ENCODE results near the gene CFAP206. TPM values are rescaled to one million over a fixed set of nuclear protein-coding genes. Genes with fewer than 3 reads are reported as not detected.

The CFAP206 gene
- 0.09 TPM in 1 of 2 replicates, not detected in the other for total RNA-seq

- Mint-ChIP-seq H3K27ac (peak within 1 kb of the TSS; percentile 79), H3K9me3 (no peaks in the 10 kb centered on the region), H3K4me1 (peaks cover 9% of the 10 kb centered on the region), H3K4me3 (peak within 1 kb of the TSS; percentile 87), H3K27me3 (peaks cover 8% of the 10 kb centered on the region), H3K36me3 (ENCODE audit: low read depth) (no peaks in the 10 kb centered on the region)
- ChIA-PET POLR2A (interaction anchor here (0.5 to 1.9 kb wide), 7 partner anchors 10 to 1767 kb away, joined by 3 to 8 read pairs (median 6); partner anchors contain the start of genes AKIRIN2, ORC3, PNRC1 and RARS2), CTCF (interaction anchor here (0.6 to 1.1 kb wide), 2 partner anchors 15 to 346 kb away, joined by 3 to 10 read pairs; no protein-coding TSS in a partner anchor)
- TF ChIP-seq CTCF (IDR thresholded peaks at IDR 0.05), result no peak
- intact Hi-C loops (cut with micrococcal nuclease), result loop anchor here (1.0 to 5.0 kb wide), 10 partner anchors 15 to 1729 kb away; partner anchors contain the start of genes AKIRIN2, ORC3, RNGTT and SLC35A1
- peak; percentile 80 for DNase-seq
- ATAC-seq (ENCODE audit: low read depth), result peak; percentile 80
Measured at GRCh38 chr6:87407901-87408720, at the start of gene CFAP206. Gene CFAP206, plus strand, starts transcription at chr6:87407972. Its CDS starts 1,868 bp downstream, at chr6:87409840.

GRCh38 chr6:87364602-87365252, 43.0 kb upstream of the CFAP206 start:
- no peak for ATAC-seq (ENCODE audit: low read depth)
- intact Hi-C loops (cut with micrococcal nuclease), result no loop called here
- H3K9me3 Mint-ChIP-seq, result peaks cover 20% of the 10 kb centered on the region
- H3K27me3 Mint-ChIP-seq, result no peaks in the 10 kb centered on the region
- ChIA-PET CTCF (no interaction called here), POLR2A (no interaction called here)
- H3K36me3 Mint-ChIP-seq (ENCODE audit: low read depth), result peaks cover 18% of the 10 kb centered on the region
- H3K4me3 Mint-ChIP-seq, result no peak overlapping the region
- DNase-seq, result no peak
- no peaks in the 10 kb centered on the region for H3K4me1 Mint-ChIP-seq
- TF ChIP-seq CTCF (IDR thresholded peaks at IDR 0.05), result no peak
- no peak overlapping the region for H3K27ac Mint-ChIP-seq

GRCh38 chr6:87366072-87366827, 41.5 kb upstream of the CFAP206 start:
- TF ChIP-seq CTCF (IDR thresholded peaks at IDR 0.05), result no peak
- H3K36me3 Mint-ChIP-seq (ENCODE audit: low read depth), result peaks cover 17% of the 10 kb centered on the region
- no peak overlapping the region for H3K27ac Mint-ChIP-seq
- ATAC-seq (ENCODE audit: low read depth) (no peak), DNase-seq (no peak)
- no peak overlapping the region for H3K4me3 Mint-ChIP-seq
- H3K9me3 Mint-ChIP-seq, result peaks cover 22% of the 10 kb centered on the region
- ChIA-PET POLR2A (no interaction called here), CTCF (no interaction called here)
- intact Hi-C loops (cut with micrococcal nuclease), result loop anchor here (1.0 kb wide), 1 partner anchor 37 kb away; no protein-coding TSS in a partner anchor
- H3K27me3 Mint-ChIP-seq, result no peaks in the 10 kb centered on the region
- no peaks in the 10 kb centered on the region for H3K4me1 Mint-ChIP-seq

GRCh38 chr6:87366899-87367298, 40.9 kb upstream of the CFAP206 start:
- intact Hi-C loops (cut with micrococcal nuclease), result loop anchor here (1.0 kb wide), 1 partner anchor 36 kb away; no protein-coding TSS in a partner anchor
- no peaks in the 10 kb centered on the region for H3K27me3 Mint-ChIP-seq
- peaks cover 22% of the 10 kb centered on the region for H3K9me3 Mint-ChIP-seq
- no peaks in the 10 kb centered on the region for H3K4me1 Mint-ChIP-seq
- DNase-seq (no peak), ATAC-seq (ENCODE audit: low read depth) (no peak)
- H3K36me3 Mint-ChIP-seq (ENCODE audit: low read depth), result peaks cover 13% of the 10 kb centered on the region
- ChIA-PET POLR2A (no interaction called here), CTCF (no interaction called here)
- no peak overlapping the region for H3K4me3 Mint-ChIP-seq
- TF ChIP-seq CTCF (IDR thresholded peaks at IDR 0.05), result no peak
- H3K27ac Mint-ChIP-seq, result no peak overlapping the region

Measured in activated B cell treated with CpG ODN at 0.5 μM for 24 hours (primary cell).